Stomach (tissue), 9 donors: ENCODE measurements around the gene KANSL1. TPM values are rescaled to one million over a fixed set of nuclear protein-coding genes. Genes with fewer than 3 reads are reported as not detected.
"Not testable (repeated sequence)": the region's sequence is repeated elsewhere in the genome, so short reads cannot be mapped to it uniquely, and the experiment has no call there.

Experiments used
- DNase-seq, 2 donors: peaks; one replicate each; pipeline versions ENCODE4 v3.0.0 to v3.0.0-alpha.2; 2013 to 2019
- H3K27ac ChIP-seq, 5 donors: fragments of 200-600 bp in 4 of 5; sonication (generic) in 4 of 5; one replicate each; pipeline ENCODE4 v1.5.1; 2013 to 2019; ENCODE audit warnings: mild to moderate bottlenecking in 1 of 5, moderate library complexity in 1 of 5
- H3K27me3 ChIP-seq, 3 donors: fragments of 200-600 bp; sonication (generic); one replicate each; pipeline ENCODE4 v1.5.1; 2017 to 2019; ENCODE audit warnings: mixed run types in 1 of 3
- H3K36me3 ChIP-seq, 4 donors: fragments of 200-600 bp; sonication (generic); 1 replicate in 3 of 4; 2 replicates in 1 of 4; pipeline ENCODE4 v1.5.1; 2016 to 2019
- H3K4me1 ChIP-seq, 4 donors: fragments of 200-600 bp; sonication (generic); one replicate each; pipeline ENCODE4 v1.5.1; 2016 to 2019
- H3K4me3 ChIP-seq, 4 donors: fragments of 200-600 bp; sonication (generic) in 3 of 4; one replicate each; pipeline ENCODE4 v1.5.1; 2016 to 2019; ENCODE audit warnings: mild to moderate bottlenecking in 1 of 4
- H3K9me3 ChIP-seq, 4 donors: fragments of 200-600 bp; sonication (generic); one replicate each; pipeline ENCODE4 v1.5.1; 2016 to 2019
- EP300 ChIP-seq: sonication (generic); formaldehyde crosslinking; IDR thresholded peaks from one replicate; pipeline ENCODE4 v1.6.1; 2017; ENCODE audit warnings: antibody characterized with exemption
- POLR2A ChIP-seq, 4 donors: fragments of 450-650 bp; IDR thresholded peaks; one replicate each; pipeline ENCODE4 v1.6.1; 2016; ENCODE audit warnings: antibody characterized with exemption in 4 of 4, control low read depth in 2 of 4, mild to moderate bottlenecking in 1 of 4, moderate library complexity in 1 of 4
- POLR2AphosphoS5 ChIP-seq, 3 donors: sonication (generic); formaldehyde crosslinking; IDR thresholded peaks; one replicate each; pipeline ENCODE4 v1.6.1; 2016; ENCODE audit warnings: antibody characterized with exemption in 3 of 3
- WGBS, 5 donors: extraction: QIAGEN DNeasy Blood & Tissue Kit in 3 of 5; methylation state at CpG; one replicate each; pipeline versions ENCODE4 v1.1.5 to v1.1.7; 2013 to 2018; 5-methylcytosine and 5-hydroxymethylcytosine counted together
- intact Hi-C: fragments of 100-400 bp; cut with DNase I; formaldehyde crosslinking; loops from one replicate; pipeline ENCODE4 v1.15.1; 2023; ENCODE audit warnings: low total_unique reads
- polyA plus RNA-seq, 3 donors: library from polyadenylated mRNA; stranded (reverse); fragments of 200-250 nt; gene quantifications; one replicate each; pipeline ENCODE4 v1.2.3, GENCODE V29; 2013
- total RNA-seq, 5 donors: library from RNA; depleted of rRNA; stranded (reverse); fragments of >200 nt; gene quantifications; one replicate each; pipeline versions ENCODE4 v1.1.0 to v1.2.3, GENCODE V29; 2014 to 2016
- TF ChIP-seq, protein P1 (sequence below), 7 experiments: fragments of 450-650 bp in 4 of 7; fragments of 200-600 bp in 3 of 7; sonication (generic) in 3 of 7; IDR thresholded peaks; one replicate each; pipeline ENCODE4 v1.5.1; 2016 to 2019; ENCODE audit warnings: antibody characterized with exemption in 7 of 7, control low read depth in 2 of 7, mild to moderate bottlenecking in 1 of 7
- donor health status: healthy with polysubstance abuse.
- donor health status: Bipolar disorder and iron deficiency.
- donor health status: healthy.

The KANSL1 gene
- total and polyA plus RNA-seq, 8 donors, result 9.2 to 288 (median 127) TPM

DNA sequence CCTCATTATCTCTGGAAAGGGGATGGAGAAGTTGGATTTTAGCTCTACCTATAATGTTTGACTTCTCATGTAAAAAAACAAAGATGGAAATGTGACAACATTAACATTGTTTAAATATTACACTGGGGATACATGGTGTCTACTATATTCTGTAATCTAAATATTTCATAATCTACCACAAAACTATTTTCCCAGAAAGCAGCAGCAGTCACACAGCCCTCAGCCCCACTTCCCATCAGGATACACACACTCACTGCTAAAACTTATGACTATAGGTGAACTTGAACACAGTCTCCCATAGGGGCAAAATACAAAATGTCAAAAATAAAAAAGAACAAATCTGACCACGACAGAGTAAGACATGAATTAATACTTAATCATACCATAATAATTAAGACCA, 95.7 kb downstream of the KANSL1 start:
- TF ChIP-seq EP300 (no peak), POLR2A (IDR thresholded peaks at IDR 0.05) (no peak), POLR2AphosphoS5 (IDR thresholded peaks at IDR 0.05) (no peak)
- TF ChIP-seq, protein P1, sequence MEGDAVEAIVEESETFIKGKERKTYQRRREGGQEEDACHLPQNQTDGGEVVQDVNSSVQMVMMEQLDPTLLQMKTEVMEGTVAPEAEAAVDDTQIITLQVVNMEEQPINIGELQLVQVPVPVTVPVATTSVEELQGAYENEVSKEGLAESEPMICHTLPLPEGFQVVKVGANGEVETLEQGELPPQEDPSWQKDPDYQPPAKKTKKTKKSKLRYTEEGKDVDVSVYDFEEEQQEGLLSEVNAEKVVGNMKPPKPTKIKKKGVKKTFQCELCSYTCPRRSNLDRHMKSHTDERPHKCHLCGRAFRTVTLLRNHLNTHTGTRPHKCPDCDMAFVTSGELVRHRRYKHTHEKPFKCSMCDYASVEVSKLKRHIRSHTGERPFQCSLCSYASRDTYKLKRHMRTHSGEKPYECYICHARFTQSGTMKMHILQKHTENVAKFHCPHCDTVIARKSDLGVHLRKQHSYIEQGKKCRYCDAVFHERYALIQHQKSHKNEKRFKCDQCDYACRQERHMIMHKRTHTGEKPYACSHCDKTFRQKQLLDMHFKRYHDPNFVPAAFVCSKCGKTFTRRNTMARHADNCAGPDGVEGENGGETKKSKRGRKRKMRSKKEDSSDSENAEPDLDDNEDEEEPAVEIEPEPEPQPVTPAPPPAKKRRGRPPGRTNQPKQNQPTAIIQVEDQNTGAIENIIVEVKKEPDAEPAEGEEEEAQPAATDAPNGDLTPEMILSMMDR (IDR thresholded peaks at IDR 0.05), result no peak
- H3K9me3 ChIP-seq, result no peaks in the 10 kb centered on the region
- 52 to 74% (median 69%) methylated on average over 1 of the region's 1 CpG for WGBS, 5 donors
- intact Hi-C loops, result no loop called here
- H3K4me3 ChIP-seq, result no peak overlapping the region
- H3K36me3 ChIP-seq, result peaks cover 0 to 16% (median 9%) of the 10 kb centered on the region in 4 donors
- H3K27me3 ChIP-seq, result no peaks in the 10 kb centered on the region
- H3K4me1 ChIP-seq, result peaks cover 25 to 76% (median 43%) of the 10 kb centered on the region in 4 donors
- no peak for DNase-seq
- H3K27ac ChIP-seq, result no peak overlapping the region

DNA sequence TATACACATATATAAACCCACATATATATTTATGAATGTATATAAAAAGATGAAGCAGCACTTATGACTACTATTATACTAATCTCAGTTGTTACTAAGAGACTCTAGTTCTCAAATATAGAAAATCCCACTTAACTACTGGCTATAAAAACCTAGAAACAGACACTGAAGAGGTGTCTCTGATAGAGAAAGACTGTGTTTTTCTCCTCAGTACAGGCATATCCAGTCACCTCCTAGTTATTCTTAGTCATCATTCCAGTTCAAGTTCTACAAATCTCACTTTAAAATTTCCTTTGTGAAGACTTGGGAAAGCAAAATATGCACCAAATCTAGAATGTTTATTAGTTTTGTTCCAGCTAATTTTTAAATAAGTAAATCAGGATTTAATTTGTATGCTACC, 100.2 kb downstream of the KANSL1 start:
- no peaks in the 10 kb centered on the region for H3K27me3 ChIP-seq
- TF ChIP-seq, protein P1 (IDR thresholded peaks at IDR 0.05), result no peak
- TF ChIP-seq POLR2A (IDR thresholded peaks at IDR 0.05) (no peak), EP300 (no peak), POLR2AphosphoS5 (IDR thresholded peaks at IDR 0.05) (no peak)
- intact Hi-C loops, result no loop called here
- H3K36me3 ChIP-seq, result peaks cover 0 to 33% (median 24%) of the 10 kb centered on the region in 4 donors
- no peak for DNase-seq
- peaks cover 0 to 46% (median 14%) of the 10 kb centered on the region in 4 donors for H3K4me1 ChIP-seq
- H3K9me3 ChIP-seq, result no peaks in the 10 kb centered on the region
- H3K4me3 ChIP-seq, result no peak overlapping the region
- no peak overlapping the region for H3K27ac ChIP-seq

DNA sequence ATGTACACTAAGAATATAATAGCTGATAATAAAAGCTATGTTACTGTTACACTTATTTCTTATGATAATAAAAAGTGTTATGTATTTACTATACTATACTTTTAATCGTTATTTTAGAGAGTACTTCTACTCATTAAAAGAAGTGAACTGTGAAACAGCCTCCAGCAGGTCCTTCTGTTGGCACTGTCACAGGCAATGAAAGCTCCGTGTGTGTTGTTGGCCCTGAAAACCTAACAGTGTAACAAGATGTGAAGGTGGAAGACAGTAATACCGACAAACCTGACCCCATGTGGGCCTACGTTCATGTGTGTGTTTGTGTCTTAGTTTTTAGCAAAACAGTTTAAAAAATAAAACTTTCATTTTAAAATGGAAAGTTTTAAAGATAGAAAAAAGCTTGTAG, 102.4 kb downstream of the KANSL1 start:
- Histone ChIP-seq H3K27ac (no peak overlapping the region), H3K4me1 (peaks cover 0 to 40% (median 10%) of the 10 kb centered on the region in 4 donors), H3K9me3 (no peaks in the 10 kb centered on the region), H3K36me3 (peaks cover 0 to 36% (median 27%) of the 10 kb centered on the region in 4 donors), H3K4me3 (no peak overlapping the region), H3K27me3 (no peaks in the 10 kb centered on the region)
- DNase-seq, result no peak
- TF ChIP-seq, protein P1 (IDR thresholded peaks at IDR 0.05), result no peak
- TF ChIP-seq EP300, result no peak
- TF ChIP-seq POLR2AphosphoS5 (IDR thresholded peaks at IDR 0.05), result no peak
- TF ChIP-seq POLR2A (IDR thresholded peaks at IDR 0.05), result no peak
- intact Hi-C loops, result no loop called here
- 74 to 79% (median 75%) methylated on average over 4 of the region's 4 CpGs for WGBS, 5 donors

DNA sequence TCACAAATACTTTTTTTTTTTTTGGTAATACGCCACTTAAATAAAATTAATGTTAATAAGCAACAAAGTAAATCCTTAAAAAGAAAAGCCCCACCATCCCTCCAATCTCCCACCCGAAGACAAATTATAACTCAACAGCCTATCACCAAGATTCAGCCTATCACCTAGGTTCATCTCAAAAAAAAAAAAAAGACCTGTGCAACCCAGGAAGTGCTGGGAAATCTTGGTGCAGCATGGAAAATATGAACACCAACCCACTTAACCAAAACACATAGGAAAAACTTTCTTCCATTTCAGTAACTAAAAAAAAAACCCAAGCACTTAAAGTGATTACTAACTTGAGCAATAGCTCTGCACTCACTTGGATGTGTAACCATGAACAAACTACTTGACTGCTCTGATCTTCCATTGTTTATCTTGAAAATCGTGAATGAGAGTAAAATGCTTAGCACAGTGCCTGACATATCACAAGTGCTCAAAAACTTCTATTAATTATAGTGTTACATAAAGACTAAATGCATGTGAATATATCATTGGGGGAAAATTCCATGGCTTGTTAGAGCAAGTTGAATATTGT, 103.8 kb downstream of the KANSL1 start:
- Histone ChIP-seq H3K4me3 (no peak overlapping the region), H3K36me3 (peaks cover 0 to 36% (median 27%) of the 10 kb centered on the region in 4 donors), H3K27me3 (no peaks in the 10 kb centered on the region), H3K9me3 (no peaks in the 10 kb centered on the region), H3K4me1 (peaks cover 0 to 36% (median 17%) of the 10 kb centered on the region in 4 donors), H3K27ac (no peak overlapping the region)
- DNase-seq, result no peak
- 71 to 85% (median 78%) methylated on average over 3 of the region's 3 CpGs for WGBS, 5 donors
- no peak for TF ChIP-seq POLR2A (IDR thresholded peaks at IDR 0.05)
- intact Hi-C loops, result no loop called here

DNA sequence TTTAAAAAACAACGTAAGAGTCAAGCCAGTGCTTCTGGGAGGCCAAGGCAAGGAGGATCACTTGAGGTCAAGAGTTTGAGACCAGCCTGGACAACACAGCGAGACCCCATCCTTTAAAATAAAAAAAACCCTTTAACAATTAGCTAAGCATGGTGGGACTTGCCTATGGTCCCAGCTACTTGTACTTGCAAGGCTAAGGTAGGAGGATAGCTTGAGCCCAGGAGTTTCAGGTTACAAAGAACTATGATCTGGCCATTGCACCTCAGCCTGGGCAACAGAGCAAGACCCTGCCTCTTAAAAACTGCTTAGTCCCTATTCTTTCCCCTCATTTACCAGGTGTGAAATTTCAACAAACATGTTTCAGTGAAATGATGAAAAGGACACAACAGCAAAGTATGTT, 104.6 kb downstream of the KANSL1 start:
- no peaks in the 10 kb centered on the region for H3K27me3 ChIP-seq
- intact Hi-C loops, result no loop called here
- TF ChIP-seq POLR2A (IDR thresholded peaks at IDR 0.05) (no peak), POLR2AphosphoS5 (IDR thresholded peaks at IDR 0.05) (no peak), EP300 (no peak)
- TF ChIP-seq, protein P1 (IDR thresholded peaks at IDR 0.05), result no peak
- no peak overlapping the region for H3K4me3 ChIP-seq
- WGBS, 5 donors, result 82 to 94% (median 88%) methylated on average over 2 of the region's 2 CpGs
- DNase-seq, result no peak
- peaks cover under 1 to 43% (median 19%) of the 10 kb centered on the region in 4 donors for H3K4me1 ChIP-seq
- no peaks in the 10 kb centered on the region for H3K9me3 ChIP-seq
- H3K36me3 ChIP-seq, result peaks cover 0 to 29% (median 19%) of the 10 kb centered on the region in 4 donors
- no peak overlapping the region for H3K27ac ChIP-seq

DNA sequence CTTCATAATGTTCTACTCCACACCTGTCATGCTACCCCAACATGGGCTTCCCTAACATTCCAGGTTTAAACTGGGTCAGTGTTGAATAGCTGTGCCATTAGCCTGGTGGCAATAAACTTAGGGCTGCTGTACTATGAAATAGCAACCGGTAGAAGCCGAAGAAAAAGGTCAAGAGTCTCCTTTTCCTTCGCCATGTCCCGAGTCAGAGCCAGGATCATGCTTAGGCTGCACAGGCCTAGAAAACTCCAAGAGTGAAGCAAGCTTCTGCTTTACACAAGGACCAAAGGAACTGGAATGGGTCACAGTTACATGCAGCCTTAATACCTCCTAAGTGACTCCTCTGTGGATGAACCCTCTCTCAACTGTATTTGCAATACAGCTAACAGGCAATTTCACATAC, 105.4 kb downstream of the KANSL1 start:
- H3K4me3 ChIP-seq, DNase-seq, intact Hi-C loops, H3K27me3 ChIP-seq, H3K9me3 ChIP-seq, H3K27ac ChIP-seq: not testable (repeated sequence)
- 90 to 96% (median 92%) methylated on average over 4 of the region's 4 CpGs for WGBS, 5 donors
- peaks cover 0 to 28% (median 15%) of the 10 kb centered on the region in 4 donors for H3K36me3 ChIP-seq
- peaks cover 6 to 50% (median 23%) of the 10 kb centered on the region in 4 donors for H3K4me1 ChIP-seq
